Stimulated activated CD4-positive, alpha-beta T cell treated with anti-CD3 and anti-CD28 coated beads, Interleukin-2, amount 100 ng/mL, for 48 hours (primary cell): ENCODE results near the gene CYP2C18.
"Not testable (repeated sequence)": the region's sequence is repeated elsewhere in the genome, so short reads cannot be mapped to it uniquely, and the experiment has no call there.

Source experiments
- DNase-seq, 2 donors: peaks; one replicate each; pipeline ENCODE4 v3.0.0-alpha.2; 2020

Gene CYP2C18

DNA sequence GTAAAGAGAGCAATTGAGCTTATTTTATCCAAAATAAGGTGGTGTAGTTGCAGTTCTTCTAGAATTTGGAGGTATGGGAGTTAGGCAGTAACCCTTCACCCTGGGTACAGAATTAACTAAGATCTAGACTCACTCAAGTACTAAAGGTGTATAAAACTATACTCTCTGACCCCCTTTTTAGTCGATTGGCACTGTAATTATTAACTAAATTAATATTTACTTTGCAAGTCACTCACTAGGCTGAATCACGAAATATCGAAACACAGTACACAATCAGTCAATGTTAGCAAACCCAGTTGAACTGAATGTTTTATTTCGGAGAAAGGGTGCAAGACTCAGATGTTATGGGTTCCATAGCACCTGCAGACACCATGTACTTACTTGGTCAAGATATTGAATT is 64.3 kb downstream of the CYP2C18 start:
- DNase-seq: no peak

DNA sequence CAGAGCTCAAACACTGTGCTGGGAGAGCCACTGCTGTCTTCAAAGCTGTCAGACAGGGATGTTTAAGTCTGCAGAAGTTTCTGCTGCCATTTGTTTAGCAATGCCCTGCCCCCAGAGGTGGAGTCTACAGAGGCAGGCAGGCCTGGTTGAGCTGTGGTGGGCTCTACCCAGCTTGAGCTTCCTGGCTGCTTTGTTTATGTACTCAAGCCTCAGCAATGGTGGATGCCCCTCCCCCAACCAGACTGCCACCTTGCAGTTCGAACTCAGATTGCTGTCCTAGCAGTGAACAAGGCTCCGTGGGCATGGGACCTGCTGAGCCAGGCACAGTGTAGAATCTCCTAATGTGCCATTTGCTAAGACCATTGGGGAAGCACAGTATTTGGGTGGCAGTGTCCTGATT is 74.4 kb downstream of the CYP2C18 start:
- no peak for DNase-seq

- no peak for DNase-seq
Observed at GRCh38 chr10:94760586-94761178, 77.2 kb downstream of the CYP2C18 start.

GRCh38 chr10:94762393-94762792 is 78.9 kb downstream of the CYP2C18 start, which contains the start of gene CYP2C19:
CYP2C19 (plus strand) TSS chr10:94762681; CDS start chr10:94762706, 25 bp downstream.
- DNase-seq: no peak

DNA sequence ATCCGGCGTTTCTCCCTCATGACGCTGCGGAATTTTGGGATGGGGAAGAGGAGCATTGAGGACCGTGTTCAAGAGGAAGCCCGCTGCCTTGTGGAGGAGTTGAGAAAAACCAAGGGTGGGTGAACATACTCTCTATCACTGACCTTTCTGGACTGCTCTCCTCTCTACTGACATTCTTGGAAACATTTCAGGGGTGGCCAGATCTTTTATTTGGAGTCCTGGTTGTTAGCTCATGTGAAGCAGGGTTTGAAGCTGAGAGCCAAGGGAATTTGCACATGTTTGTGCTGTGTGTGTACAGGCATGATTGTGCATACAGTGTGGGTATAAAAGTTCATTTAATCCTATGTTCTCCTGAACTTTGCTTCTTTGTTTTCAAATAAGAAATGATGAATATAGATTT is 91.9 kb downstream of the CYP2C18 start:
- DNase-seq: not testable (repeated sequence)

- DNase-seq: no peak
Observed at GRCh38 chr10:94777886-94778458, 94.4 kb downstream of the CYP2C18 start.

- DNase-seq: no peak
Observed at GRCh38 chr10:94780844-94781243, 97.3 kb downstream of the CYP2C18 start.

DNA sequence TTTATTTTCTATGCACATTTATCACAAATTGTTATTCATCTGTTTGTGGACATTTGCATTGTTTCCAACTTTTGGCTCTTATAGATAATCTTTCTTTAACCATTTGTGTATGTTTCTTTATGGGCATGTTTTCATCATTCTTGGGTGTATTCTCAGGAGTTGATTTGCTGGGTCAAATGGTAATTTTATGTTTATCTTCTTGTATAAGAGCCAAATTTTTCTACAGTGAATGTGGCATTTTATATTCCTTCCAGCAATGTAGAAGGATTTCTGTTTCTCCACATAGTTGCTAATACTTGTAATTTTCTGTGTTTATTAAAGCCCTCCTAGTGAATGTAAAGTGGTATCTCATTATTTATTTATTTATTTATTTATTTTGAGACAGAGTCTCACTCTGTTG is 100.7 kb downstream of the CYP2C18 start:
- DNase-seq: no peak

DNA sequence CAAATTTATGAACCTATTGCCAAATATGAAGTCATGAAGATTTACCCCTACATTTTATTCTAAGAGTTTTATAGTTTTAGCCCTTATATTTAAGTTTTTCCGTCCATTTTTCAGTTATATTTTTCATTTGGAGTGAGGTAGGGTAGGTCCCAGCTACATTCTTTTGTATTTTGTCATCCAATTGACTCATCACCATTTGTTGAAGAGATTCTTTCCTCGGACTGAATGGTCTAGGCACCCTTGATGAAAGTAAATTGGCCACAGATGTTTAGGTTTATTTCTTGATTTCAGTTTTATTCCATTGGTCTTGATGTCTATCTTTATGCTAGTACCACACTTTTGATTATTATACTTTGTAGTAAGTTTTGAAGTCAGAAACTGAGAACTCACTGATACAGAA is 101.7 kb downstream of the CYP2C18 start:
- DNase-seq: no peak
